Spleen (tissue), 7 donors: ENCODE data around the gene CD180.

Source experiments
- CTCF ChIP-seq, 11 experiments: fragments of 200-600 bp in 7 of 11; fragments of 450-650 bp in 4 of 11; sonication (generic) in 4 of 11; IDR thresholded peaks in 8 of 11; conservative IDR thresholded peaks in 3 of 11; 1 replicate in 7 of 11; 2 replicates in 4 of 11; pipeline versions ENCODE4 v1.4.0 to v1.8.0; 2016 to 2021; ENCODE audit warnings: antibody characterized with exemption in 11 of 11, inconsistent platforms in 4 of 11, mild to moderate bottlenecking in 1 of 11
- POLR2A ChIP-seq, 3 donors: fragments of 450-650 bp; IDR thresholded peaks; one replicate each; pipeline ENCODE4 v1.5.1; 2017; ENCODE audit warnings: antibody characterized with exemption in 3 of 3, mild to moderate bottlenecking in 1 of 3
- POLR2AphosphoS5 ChIP-seq, 3 donors: sonication (generic); formaldehyde crosslinking; IDR thresholded peaks; one replicate each; pipeline ENCODE4 v1.5.1; 2017; ENCODE audit warnings: antibody characterized with exemption in 3 of 3
- donor health status: DM: no; HTN: no; CAD: no; lungs with moderate emphysema.
- donor health status: DM: no; HTN: no; CAD: no.
- donor health status: DM: no; HTN: no; CAD: no.

DNA sequence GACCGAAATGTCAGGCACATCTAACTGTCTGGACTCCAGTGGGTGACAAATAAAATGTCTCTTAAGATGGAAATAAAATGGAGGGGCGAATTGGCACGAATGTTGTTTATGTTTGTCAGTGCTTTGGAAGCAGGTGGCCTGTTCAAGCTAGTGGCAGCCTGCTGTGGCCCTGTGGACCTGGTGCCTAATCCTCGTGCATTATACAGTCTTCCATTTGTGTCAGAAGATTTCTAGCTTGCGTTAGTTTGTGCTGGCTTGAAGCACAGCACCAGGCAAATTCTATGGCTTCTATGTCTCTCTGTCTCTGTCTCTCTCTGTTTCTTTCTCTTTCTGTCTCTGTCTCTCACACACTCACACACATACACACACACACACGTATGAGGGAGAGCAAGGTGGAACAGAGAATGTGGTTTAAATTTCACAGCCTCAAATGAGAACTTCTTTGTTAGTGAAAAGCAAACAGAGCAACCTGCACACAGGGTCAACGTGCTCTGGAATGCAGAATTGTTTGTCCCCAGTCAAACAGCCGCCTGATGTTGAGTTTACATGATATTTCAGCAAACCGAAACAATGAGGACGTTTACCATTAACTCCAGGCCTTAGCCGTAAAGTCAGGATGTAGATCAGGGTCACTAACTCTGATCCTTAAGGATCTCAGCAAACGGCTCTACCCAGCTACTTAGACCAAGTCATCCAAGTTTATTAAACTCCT lies 39.0 kb upstream of the CD180 start:
- no peak for TF ChIP-seq CTCF (IDR thresholded peaks at IDR 0.05 in 8 of 11, conservative IDR thresholded peaks at IDR 0.05 in 3 of 11)
- no peak for TF ChIP-seq POLR2AphosphoS5 (IDR thresholded peaks at IDR 0.05)
- TF ChIP-seq POLR2A (IDR thresholded peaks at IDR 0.05), result no peak
